Brain microvascular endothelial cell (primary cell): ENCODE data around the gene RPRD1B.
A peak's percentile ranks its signal among the peaks of the same experiment; 100 is the strongest.

Source experiments
- DNase-seq: peaks from one replicate; pipeline ENCODE4 v3.0.0-alpha.2; 2020
- H3K27ac ChIP-seq: fragments of 250-450 bp; sonication (Bioruptor Pico); 2 replicates; pipeline ENCODE4 v1.5.1; 2020; ENCODE audit warnings: mild to moderate bottlenecking, moderate library complexity
- H3K27me3 ChIP-seq: fragments of 250-450 bp; sonication (Bioruptor Pico); replicated peaks from 2 replicates; pipeline ENCODE4 v1.5.1; 2020; ENCODE audit warnings: mild to moderate bottlenecking
- H3K36me3 ChIP-seq: fragments of 250-450 bp; sonication (Bioruptor Pico); replicated peaks from 2 replicates; pipeline ENCODE4 v1.5.1; 2020; ENCODE audit warnings: mild to moderate bottlenecking
- H3K4me3 ChIP-seq: 2 replicates; pipeline ENCODE4 v1.5.1; 2011; ENCODE audit warnings: low read depth, mild to moderate bottlenecking, control low read depth, low read length, moderate library complexity
- in situ Hi-C: cut with HindIII; loops from 2 replicates; pipeline ENCODE4 v1.10.0; 2017; ENCODE audit warnings: low sequenced_read_pairs, low pct_ligation_motif_present
- TF ChIP-seq, protein P1 (sequence below): IDR thresholded peaks from 2 replicates; pipeline ENCODE4 v1.5.1; 2011; ENCODE audit warnings: low read depth, mild to moderate bottlenecking, moderate library complexity, low read length, control low read depth, inconsistent platforms; ENCODE audit errors: missing control alignments

Gene RPRD1B

GRCh38 chr20:37991908-37992307 lies 41.6 kb upstream of the RPRD1B start:
- peaks cover 7% of the 10 kb centered on the region for H3K36me3 ChIP-seq
- TF ChIP-seq, protein P1, sequence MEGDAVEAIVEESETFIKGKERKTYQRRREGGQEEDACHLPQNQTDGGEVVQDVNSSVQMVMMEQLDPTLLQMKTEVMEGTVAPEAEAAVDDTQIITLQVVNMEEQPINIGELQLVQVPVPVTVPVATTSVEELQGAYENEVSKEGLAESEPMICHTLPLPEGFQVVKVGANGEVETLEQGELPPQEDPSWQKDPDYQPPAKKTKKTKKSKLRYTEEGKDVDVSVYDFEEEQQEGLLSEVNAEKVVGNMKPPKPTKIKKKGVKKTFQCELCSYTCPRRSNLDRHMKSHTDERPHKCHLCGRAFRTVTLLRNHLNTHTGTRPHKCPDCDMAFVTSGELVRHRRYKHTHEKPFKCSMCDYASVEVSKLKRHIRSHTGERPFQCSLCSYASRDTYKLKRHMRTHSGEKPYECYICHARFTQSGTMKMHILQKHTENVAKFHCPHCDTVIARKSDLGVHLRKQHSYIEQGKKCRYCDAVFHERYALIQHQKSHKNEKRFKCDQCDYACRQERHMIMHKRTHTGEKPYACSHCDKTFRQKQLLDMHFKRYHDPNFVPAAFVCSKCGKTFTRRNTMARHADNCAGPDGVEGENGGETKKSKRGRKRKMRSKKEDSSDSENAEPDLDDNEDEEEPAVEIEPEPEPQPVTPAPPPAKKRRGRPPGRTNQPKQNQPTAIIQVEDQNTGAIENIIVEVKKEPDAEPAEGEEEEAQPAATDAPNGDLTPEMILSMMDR = no peak
- no peak for DNase-seq
- no peak overlapping the region for H3K27ac ChIP-seq
- no peaks in the 10 kb centered on the region for H3K27me3 ChIP-seq
- H3K4me3 ChIP-seq = no peak overlapping the region
- in situ Hi-C loops = loop anchor here (10.0 kb wide), 1 partner anchor 77 kb away; no protein-coding TSS in a partner anchor

DNA sequence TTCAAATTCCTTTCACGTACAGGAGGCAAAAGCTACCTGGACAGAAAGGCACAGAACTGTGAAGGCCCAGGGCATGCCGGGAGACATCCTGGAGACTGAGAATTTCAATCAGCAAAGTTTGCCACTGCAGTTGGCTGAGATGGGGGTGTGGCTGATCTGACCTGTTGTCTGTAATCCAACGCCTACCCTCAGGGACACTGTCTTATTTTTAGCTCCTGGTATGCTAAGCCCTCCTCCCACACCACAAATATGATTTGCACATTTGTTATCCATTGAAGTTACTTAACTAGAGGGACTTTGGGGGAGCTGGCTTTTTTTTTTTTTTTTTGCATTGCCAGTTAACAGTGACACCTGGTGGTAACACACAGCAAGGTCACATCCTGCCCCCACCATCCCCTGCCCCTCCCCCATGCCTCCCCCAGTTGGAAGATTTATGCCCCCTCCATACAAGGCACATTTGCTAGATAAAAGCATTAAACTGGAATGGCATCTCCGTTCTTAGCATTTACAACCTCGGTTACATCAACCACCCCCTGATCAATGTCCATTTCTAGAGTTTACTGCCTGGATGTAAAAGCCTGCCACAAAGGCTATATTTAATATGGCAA lies 40.6 kb upstream of the RPRD1B start:
- Histone ChIP-seq H3K4me3 (no peak overlapping the region), H3K27me3 (no peaks in the 10 kb centered on the region), H3K27ac (no peak overlapping the region), H3K36me3 (peaks cover 7% of the 10 kb centered on the region)
- peak; percentile 79 for DNase-seq
- in situ Hi-C loops = loop anchor here (10.0 kb wide), 1 partner anchor 78 kb away; no protein-coding TSS in a partner anchor
- TF ChIP-seq, protein P1 = peak; percentile 63

- Histone ChIP-seq H3K4me3 (no peak overlapping the region), H3K27ac (no peak overlapping the region), H3K27me3 (no peaks in the 10 kb centered on the region), H3K36me3 (peaks cover 7% of the 10 kb centered on the region)
- DNase-seq = peak; percentile 50
- TF ChIP-seq, protein P1 = no peak
- in situ Hi-C loops = loop anchor here (10.0 kb wide), 1 partner anchor 80 kb away; no protein-coding TSS in a partner anchor
Observed at GRCh38 chr20:37994512-37994911, 39.0 kb upstream of the RPRD1B start.

- TF ChIP-seq, protein P1 = no peak
- DNase-seq = no peak
- Histone ChIP-seq H3K4me3 (no peak overlapping the region), H3K27me3 (no peaks in the 10 kb centered on the region), H3K36me3 (peaks cover 7% of the 10 kb centered on the region), H3K27ac (no peak overlapping the region)
- in situ Hi-C loops = loop anchor here (10.0 kb wide), 1 partner anchor 81 kb away; no protein-coding TSS in a partner anchor
Observed at GRCh38 chr20:37995856-37996605, 37.5 kb upstream of the RPRD1B start.

- TF ChIP-seq, protein P1 = no peak
- DNase-seq = no peak
- Histone ChIP-seq H3K27me3 (no peaks in the 10 kb centered on the region), H3K36me3 (peaks cover 7% of the 10 kb centered on the region), H3K4me3 (no peak overlapping the region), H3K27ac (no peak overlapping the region)
- in situ Hi-C loops = loop anchor here (10.0 kb wide), 1 partner anchor 83 kb away; no protein-coding TSS in a partner anchor
Observed at GRCh38 chr20:37997516-37997915, 36.0 kb upstream of the RPRD1B start.
